GM04503 (cell line): Measurements from ENCODE around the gene C4BPB.
"Not testable (repeated sequence)": the region's sequence is repeated elsewhere in the genome, so short reads cannot be mapped to it uniquely, and the experiment has no call there.

ENCODE experiments used
- DNase-seq: peaks from one replicate; pipeline ENCODE4 v3.0.0-alpha.2; 2012; ENCODE audit warnings: low read depth

The C4BPB gene, protein sequence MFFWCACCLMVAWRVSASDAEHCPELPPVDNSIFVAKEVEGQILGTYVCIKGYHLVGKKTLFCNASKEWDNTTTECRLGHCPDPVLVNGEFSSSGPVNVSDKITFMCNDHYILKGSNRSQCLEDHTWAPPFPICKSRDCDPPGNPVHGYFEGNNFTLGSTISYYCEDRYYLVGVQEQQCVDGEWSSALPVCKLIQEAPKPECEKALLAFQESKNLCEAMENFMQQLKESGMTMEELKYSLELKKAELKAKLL

DNA sequence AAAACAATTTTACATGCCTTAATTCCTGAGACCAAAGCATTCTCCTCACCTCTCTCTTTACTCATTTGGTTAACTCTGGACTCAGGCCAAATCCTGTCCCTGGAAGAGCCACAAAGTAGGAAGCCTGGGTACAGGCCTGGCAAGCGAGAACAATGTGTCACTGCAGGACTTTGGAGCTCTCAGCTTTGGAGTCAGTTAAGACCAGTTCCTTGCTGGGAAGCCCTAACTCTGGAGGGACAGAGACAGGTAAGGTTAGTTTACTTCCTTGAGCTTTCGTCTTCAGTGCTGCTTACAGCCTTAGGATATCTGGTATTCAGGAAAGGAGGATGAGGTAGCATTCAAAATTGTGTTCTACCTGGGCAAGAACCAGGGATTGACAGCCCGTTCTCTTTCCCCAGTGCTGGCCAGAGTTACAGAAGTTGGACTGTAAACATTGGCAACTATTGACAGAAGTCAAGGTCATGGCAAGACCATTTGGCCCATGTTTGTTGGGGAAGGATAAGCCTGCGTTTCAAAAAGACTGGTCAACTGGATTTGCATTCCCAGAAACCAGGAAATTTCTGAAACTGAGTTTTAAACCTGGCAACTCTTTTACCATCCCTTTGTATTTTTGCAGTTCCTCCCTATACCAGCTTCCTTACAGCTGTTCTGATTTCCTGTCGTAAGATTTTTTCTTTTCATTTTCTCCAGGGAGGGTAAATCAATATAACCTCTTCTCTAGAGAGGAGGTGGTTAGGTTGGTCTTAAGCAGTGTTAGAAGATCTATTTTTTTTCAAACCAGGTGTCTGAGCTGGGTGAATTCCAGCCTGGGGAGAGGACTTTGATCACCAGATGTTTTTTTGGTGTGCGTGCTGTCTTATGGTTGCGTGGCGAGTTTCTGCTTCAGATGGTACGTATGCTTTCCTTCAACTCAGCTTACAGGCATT is at the start of gene C4BPB:
Gene C4BPB, plus strand, starts transcription at position 160 of the 926 bp plus-strand sequence. Its CDS starts 672 bp downstream, at position 832.
- DNase-seq, result no peak

DNA sequence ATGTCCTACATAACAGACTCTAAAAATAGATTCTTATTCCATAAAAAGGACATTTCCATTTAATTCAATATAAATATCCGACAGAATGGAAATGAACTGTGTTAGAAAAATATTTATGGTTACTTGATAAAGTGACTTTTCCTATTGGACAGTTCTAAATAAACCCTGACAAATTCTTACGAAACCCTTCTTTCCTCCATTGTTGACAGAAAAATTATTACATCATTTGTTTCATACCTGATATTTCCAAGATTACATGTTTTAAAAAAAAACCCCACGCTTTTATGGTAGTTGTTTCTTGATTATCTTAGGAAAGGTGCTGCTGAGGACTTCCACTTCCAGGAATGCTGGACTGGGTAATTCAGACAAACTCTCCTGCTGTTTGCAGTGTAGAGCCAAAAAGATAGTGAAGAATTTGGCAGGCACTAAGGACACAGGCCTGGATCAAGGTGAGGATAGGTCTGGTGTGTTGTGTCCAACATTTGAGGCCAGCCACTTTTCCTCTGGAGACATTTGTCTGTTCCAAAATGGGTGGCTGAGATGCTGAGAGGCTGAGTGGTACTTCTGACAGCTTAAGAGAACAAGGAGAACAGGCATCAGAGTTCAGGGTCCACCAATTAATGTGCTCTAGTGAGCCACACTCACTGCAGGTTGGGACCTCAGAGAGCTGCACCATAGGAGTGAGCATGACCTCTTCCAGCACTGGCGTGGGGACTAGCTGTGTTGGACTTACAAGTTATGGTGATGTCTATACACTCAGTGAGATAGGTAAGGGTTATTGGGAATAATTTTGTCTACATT is 49.1 kb upstream of the C4BPB start:
- no peak for DNase-seq

GRCh38 chr1:207040181-207040533 is 48.5 kb upstream of the C4BPB start:
- peak; percentile 83 for DNase-seq

- not testable (repeated sequence) for DNase-seq
These were observed 47.3 kb upstream of the C4BPB start for GRCh38 chr1:207041397-207041796.

GRCh38 chr1:207045453-207045852 is 43.2 kb upstream of the C4BPB start:
- DNase-seq, result no peak

- no peak for DNase-seq
These were observed 41.2 kb upstream of the C4BPB start for GRCh38 chr1:207047505-207047904.

- DNase-seq, result no peak
These were observed 40.6 kb upstream of the C4BPB start for GRCh38 chr1:207048041-207048440.

DNA sequence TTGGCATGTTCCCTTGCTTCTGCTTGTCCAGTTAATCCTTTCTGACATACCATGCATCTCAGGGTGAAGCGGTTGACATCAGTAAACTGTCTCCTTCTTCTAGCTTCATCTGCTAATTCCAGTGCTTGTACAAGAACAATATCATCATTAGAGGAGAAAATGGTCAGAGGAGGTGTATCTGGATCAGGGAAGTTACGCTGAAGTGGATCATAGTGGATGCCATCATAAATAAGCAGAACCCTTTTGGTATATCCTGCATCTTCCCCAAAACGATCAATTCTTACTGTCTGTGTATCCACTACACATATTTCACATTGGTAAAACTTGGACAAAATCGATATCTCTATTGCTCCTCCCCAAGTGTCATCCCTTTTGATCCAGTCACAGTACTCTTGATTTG is 39.6 kb upstream of the C4BPB start:
- no peak for DNase-seq

- DNase-seq, result no peak
These were observed 39.1 kb upstream of the C4BPB start for GRCh38 chr1:207049514-207049913.

DNA sequence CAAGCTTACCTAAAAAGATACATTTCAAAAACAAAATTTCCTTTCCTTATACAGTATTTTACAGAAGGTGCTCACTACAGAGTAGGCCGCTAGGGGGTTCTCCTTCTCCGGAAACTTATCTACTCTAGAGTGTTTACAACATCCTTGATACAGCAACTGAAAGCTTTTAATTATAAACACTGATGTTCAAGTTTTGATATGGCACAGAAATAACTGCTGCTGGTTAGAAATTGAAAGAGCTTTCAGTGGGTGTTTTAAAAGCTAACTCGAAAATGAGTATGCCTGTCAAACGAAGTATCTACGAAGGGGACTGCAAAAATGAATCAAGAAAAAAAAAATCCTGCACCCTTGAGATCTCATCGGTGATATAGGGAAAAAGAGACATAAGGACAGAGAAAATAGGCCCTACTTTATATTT is 38.7 kb upstream of the C4BPB start:
- DNase-seq, result no peak

- DNase-seq, result no peak
These were observed 38.0 kb upstream of the C4BPB start for GRCh38 chr1:207050480-207051190.

DNA sequence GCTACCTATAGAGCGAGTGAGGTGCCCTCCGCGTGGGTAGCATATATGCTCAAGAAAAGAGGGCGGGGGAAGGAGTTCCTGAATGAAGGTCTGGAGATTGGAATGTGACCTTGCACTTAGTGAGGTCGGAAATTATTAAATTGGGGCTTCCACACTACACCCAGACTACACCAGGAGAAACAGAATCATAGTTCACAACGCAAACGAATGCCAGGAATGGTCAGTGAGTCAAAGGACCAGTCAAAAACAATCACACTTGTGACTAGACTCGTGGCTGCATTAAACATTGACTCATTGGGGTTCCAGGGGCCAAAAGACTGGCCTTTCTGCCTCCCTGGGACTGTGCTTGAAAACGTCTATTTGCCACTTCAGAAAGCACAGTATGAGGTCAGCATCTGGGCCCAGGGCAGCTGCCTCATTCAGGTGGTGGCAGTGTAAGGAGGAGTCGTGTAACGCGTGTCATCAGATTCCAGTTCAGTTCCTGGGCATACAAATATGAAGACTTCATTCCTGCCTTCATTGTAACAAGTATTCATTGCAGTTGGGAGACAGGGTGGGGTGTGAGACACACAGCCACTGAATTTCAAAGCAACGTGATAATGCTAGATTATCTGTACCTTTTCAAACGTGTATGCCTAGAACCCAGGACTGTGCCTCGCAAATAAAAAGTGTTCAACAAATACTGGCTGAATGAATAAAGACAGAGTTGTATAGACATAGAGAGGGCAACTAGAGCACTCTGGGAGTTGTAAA is 37.3 kb upstream of the C4BPB start, which contains the start of gene YOD1:
Gene YOD1, minus strand, starts transcription at position 18 of the 753 bp plus-strand sequence. CDS start 178 bp downstream, outside the sequence.
- DNase-seq, result no peak

DNA sequence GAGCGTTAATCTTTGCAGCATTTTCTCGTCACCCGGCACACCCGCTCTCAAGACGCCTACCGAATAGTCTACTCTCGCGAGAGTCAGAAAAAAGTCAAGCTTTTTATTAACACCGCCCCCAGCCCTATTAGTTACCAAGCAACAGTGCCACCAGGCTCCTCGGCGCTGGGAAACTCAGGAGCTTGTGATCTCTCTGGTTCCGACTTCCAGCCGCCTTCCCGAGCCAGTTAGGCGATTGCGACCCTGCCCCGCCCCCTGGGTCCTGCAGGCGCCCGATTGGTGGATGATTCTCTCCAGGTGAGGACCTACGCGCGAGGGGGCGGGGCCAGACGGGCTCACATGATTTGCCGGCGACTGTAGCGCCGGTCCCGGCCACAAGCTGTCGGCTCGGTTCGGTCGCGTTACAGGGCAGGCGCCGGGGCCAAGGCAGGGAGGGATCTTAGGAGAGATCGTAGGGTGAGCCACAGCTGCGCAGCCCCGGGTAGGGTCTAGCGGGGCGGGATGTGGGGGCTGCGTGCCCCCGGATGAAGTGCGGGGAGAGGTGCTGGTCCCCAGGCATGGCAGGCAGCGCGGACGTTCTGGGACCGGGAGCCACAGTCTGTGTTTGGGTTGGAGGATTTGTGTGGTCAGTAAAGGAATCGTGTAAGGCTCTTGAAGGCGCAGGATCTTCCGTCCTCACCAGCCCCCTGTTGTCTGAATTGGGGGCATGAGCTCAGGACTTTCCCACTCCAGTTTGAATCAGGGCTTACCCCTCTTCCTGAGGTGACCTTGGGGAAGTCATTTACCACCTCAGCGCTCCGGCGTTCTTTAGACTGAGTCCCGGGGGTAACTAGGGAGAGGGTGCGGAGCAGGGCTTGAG is 35.5 kb upstream of the C4BPB start, which contains the start of gene PFKFB2:
Gene PFKFB2, plus strand, starts transcription at position 365 of the 859 bp plus-strand sequence. CDS start 1,443 bp downstream, outside the sequence.
- peak; percentile 57 for DNase-seq

DNA sequence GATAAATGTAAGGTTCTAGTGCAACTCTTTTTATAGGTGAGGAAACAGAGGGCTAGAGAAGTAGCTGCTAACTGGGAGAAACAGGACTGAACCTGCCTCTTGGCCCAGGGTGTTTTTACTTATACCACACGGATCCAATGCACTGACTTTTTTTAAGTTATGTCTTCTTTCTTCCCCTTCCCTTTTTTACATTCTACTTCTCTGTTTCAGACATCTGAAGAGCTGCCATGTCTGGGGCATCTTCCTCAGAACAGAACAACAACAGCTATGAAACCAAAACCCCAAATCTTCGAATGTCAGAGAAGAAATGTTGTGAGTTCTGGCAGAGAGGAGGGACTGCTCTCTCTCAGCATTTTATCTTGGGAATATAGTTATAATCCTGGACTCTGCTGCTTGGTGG is 34.2 kb upstream of the C4BPB start:
- no peak for DNase-seq

DNA sequence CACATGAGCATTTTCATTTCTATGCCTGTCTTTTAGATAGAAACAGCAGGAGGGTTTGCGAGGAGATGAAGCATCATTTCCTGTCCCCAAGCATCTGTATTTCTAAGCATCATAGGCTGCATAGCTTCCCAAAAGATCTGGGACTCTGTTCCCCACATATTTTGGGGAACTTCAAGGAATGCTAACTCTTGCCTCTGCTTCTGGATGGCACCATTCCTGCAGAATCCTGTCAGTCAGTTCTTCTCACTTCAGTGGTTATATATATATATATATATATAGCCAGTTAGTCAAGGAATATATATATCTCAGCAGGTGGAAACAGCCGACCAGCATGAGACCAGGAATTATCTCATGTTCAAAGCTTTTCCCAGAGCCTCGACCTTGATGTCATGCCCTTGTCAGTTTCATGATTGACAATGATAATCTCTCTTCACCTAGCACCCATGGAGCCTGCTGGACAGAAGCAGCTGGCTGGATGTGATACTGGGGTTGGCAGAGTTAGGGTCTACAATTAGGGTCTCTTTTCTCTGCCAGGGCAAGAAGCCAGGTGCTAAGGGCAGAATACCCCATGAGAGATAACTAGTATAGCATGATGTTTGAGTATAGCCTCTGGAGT is 33.2 kb upstream of the C4BPB start:
- no peak for DNase-seq

- no peak for DNase-seq
These were observed 32.0 kb upstream of the C4BPB start for GRCh38 chr1:207056673-207057072.

DNA sequence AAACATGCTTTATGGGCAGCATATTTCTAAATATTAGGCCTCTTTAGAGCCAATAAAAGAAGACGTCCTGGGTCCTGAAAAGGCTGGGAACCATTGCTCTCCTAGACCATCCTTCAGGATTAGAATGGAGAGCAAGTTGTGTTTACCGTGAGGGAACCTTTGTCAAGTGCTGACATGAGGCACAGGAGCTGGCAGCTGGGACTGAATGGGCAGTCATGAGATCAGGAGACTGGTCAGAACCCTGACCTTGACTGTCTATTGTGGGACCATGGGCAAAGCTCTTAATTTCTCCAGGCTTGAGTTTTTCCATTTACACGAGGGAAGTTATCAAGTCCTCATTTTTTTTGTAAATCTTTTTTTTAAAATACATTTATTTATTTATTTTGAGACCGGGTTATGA is 30.4 kb upstream of the C4BPB start:
- no peak for DNase-seq

DNA sequence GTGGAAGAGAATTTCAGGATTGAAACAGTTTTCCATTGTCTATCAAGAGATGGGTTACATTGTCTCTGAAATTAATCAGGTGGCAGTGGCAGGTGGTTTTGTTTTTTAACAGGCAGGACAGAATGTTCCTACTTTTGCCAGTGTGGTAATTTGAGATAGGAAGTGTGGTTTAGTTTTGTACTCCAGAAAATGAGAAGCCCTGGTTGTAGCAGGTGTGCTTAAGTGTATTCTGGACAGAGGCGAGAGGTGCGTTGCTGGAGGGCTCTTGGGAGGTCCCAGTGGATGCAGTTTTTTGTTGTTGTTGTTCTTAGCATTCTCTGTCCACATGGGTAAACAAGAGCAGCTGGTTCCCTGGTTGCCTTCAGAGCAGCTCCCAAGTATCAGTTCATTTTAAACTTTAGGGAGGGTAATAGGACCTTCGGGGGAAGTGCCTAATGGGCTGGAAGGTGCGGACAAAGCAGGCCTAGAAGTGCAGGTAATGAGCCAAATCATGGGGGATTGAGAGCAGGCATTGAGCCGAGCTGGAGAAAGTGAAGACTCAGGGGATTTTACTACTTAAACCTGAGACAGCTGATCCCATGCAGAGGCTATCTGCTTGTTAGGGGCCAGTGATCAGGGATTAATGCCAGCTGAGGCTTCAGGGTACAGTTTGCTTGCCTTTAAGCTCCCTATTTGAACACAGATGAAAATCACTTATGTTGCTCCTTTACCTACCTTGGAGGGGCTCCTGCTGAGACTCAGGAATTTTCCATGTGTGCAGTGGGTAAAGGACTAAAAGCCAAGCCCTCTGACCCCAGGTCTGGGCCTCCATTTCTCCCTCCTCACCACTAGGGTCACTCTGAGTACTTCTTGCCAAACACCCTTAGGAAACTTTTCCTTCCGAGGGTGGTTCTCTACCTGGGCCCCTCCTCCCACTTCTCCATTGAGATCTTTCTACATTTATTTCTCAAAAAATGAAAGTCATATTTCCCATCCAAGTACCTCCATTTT is 29.5 kb upstream of the C4BPB start:
- DNase-seq, result no peak
